GM19351 (cell line): Measurements from ENCODE around the gene STXBP5L.
"Not testable (repeated sequence)": the region's sequence is repeated elsewhere in the genome, so short reads cannot be mapped to it uniquely, and the experiment has no call there.

ENCODE experiments used
- ATAC-seq: cut with Tn5 transposase; IDR thresholded peaks from one replicate; pipeline ENCODE4 v1.9.1; 2021; ENCODE audit warnings: mild to moderate bottlenecking, moderate library complexity; ENCODE audit not compliant: unreplicated experiment

STXBP5L gene

GRCh38 chr3:121223116-121223515 is 315.1 kb downstream of the STXBP5L start:
- ATAC-seq: no peak

- no peak for ATAC-seq
Observed at GRCh38 chr3:121228971-121229370, 321.0 kb downstream of the STXBP5L start.

GRCh38 chr3:121230194-121230593 is 322.2 kb downstream of the STXBP5L start:
- not testable (repeated sequence) for ATAC-seq

DNA sequence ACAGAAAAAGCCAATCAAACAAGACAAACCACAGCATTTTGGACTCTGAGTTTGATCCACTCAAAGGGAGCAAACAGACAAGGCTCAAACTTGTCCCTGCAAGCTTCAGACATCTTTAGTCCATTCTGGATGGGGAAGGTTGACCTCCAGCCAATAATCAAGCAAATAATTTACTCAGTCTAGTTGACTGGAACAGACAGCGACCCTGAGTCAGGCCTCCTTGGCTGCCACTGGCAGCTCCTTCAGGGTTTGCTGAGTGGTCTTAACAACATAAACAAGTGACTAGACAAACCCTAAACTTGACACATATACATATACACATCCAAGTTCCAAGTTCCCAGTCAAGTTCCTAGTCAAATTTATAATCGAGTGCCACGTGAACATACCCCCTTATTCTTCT is 323.9 kb downstream of the STXBP5L start:
- ATAC-seq: no peak

DNA sequence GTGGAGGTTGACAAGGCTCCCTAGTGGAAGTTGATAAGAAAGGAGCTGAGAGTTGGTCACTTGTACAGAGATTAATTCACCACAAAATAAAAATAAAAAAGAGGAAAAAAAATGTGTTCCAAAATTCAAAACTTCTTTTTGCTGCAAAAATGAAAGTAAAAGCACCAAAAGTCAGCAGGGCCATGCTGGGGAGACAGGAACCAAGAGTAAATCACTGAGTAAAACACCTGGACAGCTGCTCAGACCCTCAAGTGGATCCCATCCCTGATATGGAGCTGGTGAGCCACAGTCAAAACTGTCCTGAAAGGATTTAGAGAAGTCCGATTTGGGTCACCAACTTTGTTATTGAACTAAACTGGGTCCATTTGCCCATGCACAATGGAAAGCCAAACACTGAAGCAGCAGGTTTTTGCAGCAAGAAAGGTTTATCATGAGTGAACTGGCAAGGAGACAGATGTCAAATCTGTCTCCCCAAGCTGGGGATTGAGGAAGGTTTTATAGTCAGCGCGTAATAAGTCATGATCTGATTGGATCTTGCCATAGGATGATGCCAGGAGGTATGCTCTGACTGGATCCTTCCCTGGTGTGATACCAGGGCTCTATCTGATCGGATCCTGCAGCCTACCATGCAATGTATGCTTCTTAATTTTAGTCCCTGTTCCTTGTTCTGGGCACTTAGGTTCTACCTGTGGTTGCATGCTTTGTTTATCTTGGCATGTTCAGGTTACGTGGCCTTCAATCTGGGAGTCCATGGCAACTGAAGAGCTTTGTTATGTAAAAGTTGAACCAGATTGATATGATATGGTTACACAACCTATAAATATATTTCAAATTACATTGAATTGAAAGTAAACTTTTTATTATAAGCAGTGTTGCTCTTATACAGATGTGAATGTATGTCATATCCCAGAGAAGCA is 324.6 kb downstream of the STXBP5L start:
- ATAC-seq: no peak

DNA sequence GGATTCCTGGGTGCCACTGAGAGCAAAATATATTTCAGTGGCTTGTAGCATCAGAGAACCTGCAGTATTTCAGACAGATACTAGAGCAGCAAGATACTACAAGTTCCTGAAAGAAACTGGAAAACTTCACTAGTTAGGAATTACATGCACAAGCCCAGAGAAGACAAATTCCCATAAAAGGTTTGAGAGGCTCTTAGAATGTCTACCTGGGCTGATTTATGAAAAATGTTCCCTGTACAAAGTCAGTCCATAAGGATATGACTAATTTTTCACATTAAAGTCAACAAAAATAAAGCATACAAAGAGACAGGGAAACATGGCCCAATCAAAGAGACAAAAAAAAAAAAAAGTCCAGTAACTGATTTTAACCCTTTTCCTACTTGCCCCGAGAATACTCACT is 335.2 kb downstream of the STXBP5L start:
- ATAC-seq: no peak

DNA sequence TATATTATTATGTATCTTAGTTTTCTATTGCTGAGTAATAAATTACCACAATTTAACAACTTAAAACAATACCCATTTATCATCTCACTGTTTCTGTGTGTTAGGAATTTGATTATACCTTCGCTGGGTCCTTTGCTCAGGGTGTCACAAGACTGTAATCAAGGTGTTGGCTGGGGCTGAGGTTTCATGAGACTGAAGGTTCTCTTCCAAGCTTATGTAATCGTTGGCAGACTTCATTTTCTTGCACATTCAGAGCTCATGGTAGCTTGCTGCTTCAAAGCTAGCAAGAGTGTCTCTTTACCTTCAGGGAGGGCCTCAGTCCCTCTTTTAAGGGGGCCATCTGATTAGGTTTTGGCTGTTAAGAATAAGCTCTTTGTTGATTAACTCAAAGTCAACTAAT is 344.7 kb downstream of the STXBP5L start:
- no peak for ATAC-seq

GRCh38 chr3:121269389-121269788 is 361.4 kb downstream of the STXBP5L start:
- no peak for ATAC-seq

DNA sequence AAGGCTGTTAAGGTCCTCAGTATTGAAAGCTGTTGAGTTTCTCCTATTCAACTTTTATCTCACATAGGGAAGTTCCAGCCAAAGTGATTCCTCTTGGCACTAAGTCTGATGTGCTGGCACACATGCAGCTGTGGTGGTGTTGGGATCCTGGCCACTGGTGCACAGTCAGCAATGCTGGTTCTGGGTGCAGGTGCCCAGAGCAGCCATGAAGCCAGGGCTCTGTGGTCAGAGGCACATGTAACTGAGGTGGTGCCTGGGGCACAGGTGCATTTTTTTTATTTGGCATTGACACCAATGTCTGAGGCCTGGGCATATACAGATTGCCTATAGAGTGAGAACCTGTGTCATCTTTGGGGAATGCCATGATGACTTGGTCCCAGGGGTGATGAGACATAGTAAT is 366.4 kb downstream of the STXBP5L start:
- ATAC-seq: no peak

DNA sequence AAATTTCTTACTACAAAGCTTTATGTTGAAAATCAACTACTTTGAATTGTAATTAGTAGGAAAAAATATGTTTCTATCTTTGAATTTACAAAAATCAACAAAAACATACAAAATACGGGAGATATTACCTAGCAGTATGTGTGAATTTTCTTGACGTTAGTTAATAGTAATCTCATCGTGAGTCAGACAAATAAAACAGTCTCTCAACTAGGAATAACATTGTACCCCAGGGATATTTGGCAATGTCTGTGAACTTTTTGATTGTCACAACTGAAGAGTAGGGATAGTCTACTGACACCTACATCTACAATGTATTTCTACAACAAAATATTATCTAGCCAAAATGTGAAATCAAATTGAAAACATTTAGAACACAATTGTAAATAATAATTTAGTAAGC is 387.4 kb downstream of the STXBP5L start:
- no peak for ATAC-seq

- no peak for ATAC-seq
Observed at GRCh38 chr3:121295979-121296378, 388.0 kb downstream of the STXBP5L start.

DNA sequence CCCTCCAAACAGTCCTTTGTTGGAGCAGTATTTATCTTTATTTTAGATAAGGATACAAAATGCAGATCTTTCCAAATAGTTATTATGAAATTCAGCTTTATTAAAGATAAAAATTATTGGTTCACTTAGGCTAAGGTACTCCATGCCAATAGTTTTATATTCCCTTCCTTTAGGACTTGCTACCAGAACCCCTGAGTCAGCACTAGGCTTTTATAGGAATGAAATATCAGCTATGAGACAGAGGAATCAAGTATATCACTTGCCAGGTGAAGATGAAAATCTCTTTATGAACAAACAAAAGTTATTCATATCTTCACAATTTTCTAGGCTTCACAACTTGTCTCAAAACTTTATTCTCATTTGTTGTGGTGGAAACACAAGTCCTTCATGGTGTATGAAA is 416.3 kb downstream of the STXBP5L start:
- ATAC-seq: no peak

DNA sequence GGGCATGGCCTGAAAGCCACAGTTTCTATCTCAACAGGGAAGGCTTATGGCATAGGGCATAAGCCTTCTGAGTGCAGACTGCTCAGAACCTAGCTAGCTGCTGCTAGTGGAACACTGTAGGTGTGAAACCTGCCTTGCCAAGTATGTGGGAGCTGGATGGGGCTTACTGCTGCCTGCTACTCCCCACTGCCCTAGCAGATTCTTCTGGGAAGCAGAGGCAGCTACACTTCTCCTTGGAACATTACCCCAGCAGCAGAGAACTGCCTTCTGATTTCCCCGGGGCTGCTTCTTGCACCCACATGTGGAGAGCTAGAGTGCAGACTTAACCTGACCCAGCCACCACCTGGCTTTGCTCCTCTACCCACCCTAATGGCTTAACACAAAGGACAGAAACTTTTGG is 422.1 kb downstream of the STXBP5L start:
- no peak for ATAC-seq

DNA sequence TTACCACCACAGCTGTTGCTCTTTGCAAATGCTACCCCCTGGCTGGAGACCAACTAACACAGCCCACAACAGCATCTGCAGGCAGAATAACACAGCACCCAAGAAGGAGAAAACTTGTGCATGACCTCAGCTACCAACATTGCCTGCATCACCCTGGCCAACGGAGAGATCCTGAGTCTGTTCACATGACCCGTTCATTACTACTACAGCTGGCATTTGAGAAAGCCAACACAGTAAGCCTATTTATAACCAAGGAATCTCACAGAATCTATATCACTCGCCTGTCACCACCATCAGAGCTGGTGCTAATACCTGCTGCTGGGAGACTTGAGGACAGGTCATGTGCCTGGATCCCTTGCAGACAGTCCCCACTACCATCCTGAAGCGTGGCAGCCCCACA is 422.6 kb downstream of the STXBP5L start:
- no peak for ATAC-seq

DNA sequence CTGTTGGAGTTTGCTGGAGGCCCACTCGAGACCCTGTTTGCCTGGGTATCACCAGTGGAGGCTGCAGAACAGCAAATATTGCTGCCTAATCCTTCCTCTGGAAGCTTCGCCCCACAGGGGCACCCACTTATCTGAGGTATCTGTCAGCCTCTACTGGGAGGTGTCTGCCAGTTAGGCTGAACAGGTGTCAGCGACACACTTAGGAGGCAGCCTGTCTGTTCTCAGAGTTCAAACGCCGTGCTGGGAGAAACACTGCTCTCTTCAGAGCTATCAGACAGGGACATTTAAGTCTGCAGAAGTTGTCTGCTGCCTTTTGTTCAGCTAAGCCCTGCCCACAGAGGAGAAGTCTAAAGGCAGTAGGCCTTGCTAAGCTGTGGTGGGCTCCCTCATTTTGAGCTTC is 448.0 kb downstream of the STXBP5L start:
- not testable (repeated sequence) for ATAC-seq

GRCh38 chr3:121362035-121362734 is 454.2 kb downstream of the STXBP5L start:
- peak; percentile 96 for ATAC-seq

DNA sequence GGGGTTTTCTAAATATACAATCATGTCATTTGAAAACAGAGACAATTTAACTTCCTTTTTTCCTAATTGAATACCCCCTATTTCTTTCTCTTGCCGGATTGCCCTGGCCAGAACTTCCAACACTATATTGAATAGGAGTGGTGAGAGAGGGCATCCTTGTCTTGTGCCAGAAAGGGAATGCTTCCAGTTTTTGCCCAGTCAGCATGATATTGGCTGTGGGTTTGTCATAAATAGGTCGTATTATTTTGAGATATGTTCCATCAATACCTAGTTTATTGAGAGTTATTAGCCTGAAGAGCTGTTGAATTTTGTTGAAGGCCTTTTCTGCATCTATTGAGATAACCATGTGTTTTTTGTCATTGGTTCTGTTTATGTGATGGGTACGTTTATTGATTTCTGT is 480.3 kb downstream of the STXBP5L start:
- ATAC-seq: not testable (repeated sequence)

GRCh38 chr3:121395967-121396366 is 488.0 kb downstream of the STXBP5L start:
- ATAC-seq: not testable (repeated sequence)

DNA sequence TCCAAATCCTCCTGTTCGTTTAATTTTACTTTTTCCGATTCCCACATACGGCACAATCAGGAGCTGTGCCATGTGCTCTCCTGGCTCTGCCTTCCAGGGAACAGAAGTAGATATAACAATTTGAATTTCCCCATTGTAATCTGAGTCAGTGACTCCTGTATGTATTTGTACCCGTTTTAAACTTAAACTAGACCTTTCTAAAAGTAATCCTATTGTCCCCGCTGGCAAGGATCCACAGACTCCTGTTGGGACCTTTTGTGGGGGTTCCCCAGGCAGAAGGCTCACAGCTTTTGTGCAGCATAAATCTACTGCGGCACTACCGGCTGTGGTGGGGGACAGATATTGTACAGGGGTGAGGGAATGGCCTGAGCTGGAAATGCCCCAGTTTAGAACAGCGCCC is 490.0 kb downstream of the STXBP5L start:
- ATAC-seq: not testable (repeated sequence)

DNA sequence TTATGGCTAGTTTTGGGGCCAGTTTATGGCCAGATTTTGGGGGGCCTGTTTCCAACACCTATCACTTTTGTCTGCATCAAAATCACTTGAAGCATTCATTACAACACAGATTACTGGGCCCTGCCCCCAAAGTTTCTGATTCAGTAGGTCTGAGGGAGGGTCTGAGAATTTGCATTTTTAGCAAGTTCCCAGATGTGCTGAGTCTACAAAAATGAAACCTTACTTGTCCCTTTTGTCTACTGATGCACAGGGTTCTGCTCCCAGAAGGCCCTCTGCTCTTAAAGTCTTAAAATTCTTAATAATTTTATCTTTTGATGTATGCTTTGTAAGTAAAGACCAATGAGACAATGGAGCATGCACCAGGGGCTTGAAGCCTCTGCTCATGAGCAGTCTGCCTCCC is 491.8 kb downstream of the STXBP5L start:
- ATAC-seq: no peak

- ATAC-seq: no peak
Observed at GRCh38 chr3:121405631-121406030, 497.6 kb downstream of the STXBP5L start.

- no peak for ATAC-seq
Observed at GRCh38 chr3:121411523-121411922, 503.5 kb downstream of the STXBP5L start.
